ENCODE data around the gene POT1.

DNA sequence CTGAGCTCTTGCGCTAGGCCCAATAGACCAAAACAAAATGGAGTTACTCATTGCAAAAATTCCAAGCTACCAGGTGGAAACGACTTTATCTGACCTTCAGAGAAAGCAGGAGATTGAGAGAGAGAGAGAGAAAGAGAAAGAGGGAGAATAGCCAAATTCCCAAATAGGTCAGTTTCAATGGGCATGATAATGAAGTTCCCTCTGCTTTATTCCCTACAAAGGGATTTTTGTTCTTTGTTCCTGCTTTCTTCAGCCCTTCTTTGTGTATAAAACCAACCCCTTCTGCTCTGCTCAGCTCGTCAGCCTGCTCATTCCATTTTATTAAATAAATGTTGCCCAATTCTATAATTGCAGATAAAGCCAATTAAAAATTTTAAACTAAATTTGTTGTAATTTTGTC lies 119.0 kb downstream of the POT1 start:
- TF ChIP-seq CTCF (IDR thresholded peaks at IDR 0.05) (no peak), POLR2A (IDR thresholded peaks at IDR 0.05) (no peak)

All from suprapubic skin (tissue), 3 donors.